ENCODE results near the gene EIF4G3.
"Not testable (repeated sequence)": the region's sequence is repeated elsewhere in the genome, so short reads cannot be mapped to it uniquely, and the experiment has no call there.

The EIF4G3 gene

DNA sequence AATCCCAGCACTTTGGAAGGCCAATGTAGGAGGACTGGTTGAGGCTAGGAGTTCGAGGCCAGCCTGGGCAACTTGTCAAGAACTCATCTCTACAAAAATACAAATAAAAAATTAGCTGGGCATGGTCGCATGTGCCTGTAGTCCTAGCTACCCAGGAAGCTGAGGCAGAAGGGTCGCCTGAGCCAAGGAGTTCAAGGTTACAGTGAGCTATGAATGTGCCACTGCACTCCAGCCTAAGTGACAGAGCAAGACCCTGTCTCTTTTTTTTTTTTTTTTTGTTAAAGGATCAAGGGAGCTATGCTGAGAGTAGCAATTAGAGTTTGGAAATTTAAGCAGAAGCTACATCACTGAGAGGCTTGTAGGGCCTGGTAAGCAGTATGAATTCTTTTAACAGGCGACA is 70.9 kb downstream of the EIF4G3 start:
- ATAC-seq (no peak), DNase-seq (no peak)

DNA sequence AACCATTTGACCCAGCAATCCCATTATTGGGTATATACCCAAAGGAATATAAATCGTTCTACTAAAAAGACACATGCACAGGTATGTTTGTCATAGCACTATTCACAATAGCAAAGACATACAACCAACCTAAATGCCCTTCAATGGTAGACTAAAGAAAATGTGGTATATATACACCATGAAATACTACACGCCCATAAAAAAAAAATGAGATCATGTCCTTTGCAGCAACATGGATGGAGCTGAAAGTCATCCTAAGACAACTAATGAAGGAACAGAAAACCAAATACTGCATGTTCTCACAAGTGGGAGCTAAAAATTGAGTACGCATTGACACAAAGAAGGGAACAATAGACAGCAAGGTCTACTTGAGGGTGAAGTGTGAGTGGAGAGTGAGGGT is 72.0 kb downstream of the EIF4G3 start:
- ATAC-seq = no peak

DNA sequence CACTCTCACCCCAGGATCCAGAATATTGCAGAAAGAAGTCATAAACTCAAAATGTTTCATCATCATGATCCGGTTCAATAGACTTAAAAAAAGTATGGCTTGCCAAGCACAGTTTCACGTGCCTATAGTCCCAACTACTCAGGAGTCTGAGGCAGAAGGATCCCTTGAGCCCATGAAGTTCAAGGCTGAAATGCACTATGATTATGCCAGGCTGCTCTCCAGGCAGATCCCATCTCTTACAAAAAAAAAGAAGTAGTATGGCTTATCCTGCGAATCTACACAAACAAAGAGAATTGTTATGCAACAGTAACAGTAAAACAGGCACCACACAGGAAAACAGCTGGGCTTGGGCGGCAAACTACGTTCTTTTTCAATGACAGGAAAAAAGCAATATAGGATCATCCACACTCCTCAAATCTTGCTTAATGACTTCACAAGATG is 76.2 kb downstream of the EIF4G3 start:
- DNase-seq = no peak
- ATAC-seq = no peak

More for the DNA sequence above, 72.0 kb downstream of the EIF4G3 start:
- no peak for DNase-seq

DNA sequence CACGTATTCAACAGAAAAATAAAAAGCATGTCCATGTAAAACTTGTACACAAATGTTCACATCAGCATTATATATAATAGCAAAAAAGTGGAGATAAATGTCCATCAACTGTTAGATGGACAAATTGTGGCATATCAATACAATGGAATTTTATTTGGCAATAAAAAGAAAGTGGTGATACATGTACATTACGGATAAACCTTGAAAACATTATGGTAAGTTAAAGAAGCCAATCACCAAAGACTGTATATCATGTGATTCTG is 76.9 kb downstream of the EIF4G3 start:
- ATAC-seq (no peak), DNase-seq (no peak)

DNA sequence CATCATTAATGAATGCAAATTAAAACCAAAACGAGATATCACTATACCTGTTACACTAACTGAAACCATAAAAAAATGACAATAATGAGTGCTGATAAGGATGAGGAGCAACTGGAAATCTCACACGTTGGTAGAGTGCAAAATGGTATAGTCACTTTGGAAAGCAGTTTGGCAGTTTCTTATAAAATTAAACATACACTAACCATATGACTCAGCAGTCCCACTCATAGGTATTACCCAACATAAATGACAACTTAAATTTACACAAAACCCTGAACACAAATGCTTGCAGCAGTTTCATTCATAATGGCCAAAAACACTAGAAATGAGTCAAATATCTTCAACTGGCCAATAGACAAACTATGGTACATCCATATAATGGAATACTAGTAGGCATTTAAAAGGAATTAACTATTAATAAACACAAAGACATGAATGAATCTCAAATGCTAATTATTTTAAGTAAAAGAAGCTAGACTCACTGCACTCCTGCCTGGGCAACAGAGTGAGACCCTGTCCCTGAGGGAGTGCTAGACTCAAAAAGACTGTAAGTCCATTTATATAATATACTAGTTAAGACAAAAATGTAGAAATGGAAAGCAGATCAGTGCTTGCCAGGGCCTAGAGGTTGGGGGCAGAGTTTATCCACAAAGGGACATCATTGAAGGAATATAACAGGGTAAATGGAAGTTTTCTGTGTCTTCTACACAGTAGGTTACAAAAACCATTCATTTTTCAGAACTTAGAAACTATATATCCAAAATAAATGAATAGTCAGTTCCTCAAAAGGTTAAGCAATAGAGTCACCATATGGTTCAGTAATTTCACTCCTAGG is 77.4 kb downstream of the EIF4G3 start:
- DNase-seq = no peak
- ATAC-seq = no peak

DNA sequence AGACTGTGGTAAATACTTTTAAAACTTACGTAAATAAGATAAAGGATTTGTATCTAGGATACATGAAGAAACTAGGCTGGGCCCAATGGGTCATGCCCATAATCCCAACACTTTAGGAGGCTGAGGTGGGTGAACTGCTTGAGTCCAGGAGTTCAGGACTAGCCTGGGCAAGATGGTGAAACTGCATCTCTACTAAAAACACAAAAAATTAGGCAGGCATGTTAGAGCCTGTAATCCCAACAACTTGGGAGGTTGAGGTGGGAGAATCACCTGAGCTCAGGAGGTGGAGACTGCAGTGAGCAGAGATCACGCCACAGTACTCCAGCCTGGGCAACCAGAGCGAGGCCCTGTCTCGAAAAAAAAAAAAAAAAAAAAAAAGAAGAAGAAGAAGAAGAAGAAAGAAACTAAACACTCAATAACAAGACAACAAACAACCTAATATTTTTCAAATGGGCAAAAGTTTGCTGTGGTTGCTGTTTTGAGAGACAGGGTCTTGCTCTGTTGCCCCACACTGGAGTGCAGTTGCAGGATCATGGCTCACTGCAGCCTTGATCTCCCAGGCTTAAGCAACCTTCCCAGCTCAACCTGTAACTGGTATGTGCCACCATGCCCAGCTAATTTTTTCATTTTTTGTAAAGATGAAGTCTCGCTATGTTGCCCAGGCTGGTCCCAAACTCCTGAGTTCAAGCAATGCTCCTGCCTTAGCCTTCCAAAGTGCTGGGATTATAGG is 78.3 kb downstream of the EIF4G3 start:
- ATAC-seq (no peak), DNase-seq (no peak)

DNA sequence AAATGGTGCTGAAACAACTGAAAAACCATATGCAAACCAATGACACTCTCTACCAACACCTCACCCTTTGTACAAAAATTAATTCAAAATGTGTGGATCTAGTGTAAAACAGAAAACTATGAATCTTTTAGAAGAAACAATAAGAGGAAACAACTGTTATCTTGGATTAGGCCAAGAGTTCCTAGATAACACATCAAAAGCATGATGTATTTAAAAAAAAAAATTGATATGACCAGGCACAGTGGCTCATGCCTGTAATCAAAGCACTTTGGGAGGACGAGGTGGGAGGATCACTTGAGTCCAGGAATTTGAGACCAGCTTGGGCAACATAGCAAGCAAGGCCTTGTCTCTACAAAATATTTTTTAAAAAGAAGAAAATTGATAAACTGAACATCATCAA is 79.0 kb downstream of the EIF4G3 start:
- DNase-seq (no peak), ATAC-seq (no peak)

DNA sequence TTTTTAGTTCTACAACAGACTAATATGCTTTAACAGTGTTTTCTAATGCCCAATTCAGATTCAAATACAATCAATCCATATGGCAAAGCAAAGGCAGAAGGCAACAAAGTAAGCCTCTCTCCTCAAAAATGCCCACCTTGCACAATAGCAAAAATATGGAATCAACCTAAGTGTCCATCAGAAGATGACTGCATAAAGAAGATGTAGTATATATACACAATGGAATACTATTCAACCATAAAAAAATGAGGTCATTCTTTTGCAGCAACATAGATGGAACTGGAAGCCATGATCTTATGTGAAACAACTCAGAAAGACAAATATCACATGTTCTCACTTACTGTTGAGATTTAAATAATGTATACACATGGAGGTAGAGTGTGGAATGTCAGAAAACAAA is 80.7 kb downstream of the EIF4G3 start:
- ATAC-seq (no peak), DNase-seq (no peak)

DNA sequence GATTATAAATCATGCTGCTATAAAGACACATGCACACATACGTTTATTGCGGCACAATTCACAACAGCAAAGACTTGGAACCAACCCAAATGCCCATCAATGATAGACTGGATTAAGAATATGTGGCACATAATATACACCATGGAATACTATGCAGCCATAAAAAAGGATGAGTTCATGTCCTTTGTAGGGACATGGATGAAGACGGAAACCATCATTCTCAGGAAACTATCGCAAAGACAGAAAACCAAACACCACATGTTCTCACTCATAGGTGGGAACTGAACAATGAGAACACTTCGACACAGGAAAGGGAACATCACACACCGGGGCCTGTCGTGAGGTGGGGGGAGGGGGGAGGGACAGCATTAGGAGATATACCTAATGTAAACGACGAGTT is 82.4 kb downstream of the EIF4G3 start:
- ATAC-seq, DNase-seq: not testable (repeated sequence)

DNA sequence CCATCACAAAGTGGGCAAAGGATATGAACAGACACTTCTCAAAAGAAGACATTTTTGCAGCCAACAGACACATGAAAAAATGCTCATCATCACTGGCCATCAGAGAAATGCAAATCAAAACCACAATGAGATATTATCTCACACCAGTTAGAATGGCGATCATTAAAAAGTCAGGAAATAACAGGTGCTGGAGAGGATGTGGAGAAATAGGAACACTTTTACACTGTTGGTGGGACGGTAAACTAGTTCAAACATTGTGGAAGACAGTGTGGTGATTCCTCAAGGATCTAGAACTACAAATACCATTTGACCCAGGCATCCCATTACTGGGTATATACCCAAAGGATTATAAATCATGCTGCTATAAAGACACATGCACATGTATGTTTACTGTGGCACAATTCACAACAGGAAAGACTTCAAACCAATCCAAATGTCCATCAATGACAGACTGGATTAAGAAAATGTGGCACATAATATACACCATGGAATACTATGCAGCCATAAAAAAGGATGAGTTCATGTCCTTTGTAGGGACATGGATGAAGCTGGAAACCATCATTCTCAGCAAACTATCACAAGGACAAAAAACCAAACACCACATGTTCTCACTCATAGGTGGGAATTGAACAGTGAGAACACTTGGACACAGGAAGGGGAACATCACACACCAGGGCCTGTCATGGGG is 83.3 kb downstream of the EIF4G3 start:
- not testable (repeated sequence) for ATAC-seq, DNase-seq

DNA sequence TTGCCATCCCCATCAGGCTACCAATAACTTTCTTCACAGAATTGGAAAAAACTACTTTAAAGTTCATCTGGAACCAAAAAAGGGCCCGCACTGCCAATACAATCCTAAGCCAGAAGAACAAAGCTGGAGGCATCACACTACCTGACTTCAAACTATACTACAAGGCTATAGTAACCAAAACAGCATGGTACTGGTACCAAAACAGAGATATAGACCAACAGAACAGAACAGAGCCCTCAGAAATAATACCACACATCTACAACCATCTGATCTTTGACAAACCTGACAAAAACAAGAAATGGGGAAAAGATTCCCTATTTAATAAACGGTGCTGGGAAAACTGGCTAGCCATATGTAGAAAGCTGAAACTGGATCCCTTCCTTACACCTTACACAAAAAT is 84.2 kb downstream of the EIF4G3 start:
- ATAC-seq = not testable (repeated sequence)

DNA sequence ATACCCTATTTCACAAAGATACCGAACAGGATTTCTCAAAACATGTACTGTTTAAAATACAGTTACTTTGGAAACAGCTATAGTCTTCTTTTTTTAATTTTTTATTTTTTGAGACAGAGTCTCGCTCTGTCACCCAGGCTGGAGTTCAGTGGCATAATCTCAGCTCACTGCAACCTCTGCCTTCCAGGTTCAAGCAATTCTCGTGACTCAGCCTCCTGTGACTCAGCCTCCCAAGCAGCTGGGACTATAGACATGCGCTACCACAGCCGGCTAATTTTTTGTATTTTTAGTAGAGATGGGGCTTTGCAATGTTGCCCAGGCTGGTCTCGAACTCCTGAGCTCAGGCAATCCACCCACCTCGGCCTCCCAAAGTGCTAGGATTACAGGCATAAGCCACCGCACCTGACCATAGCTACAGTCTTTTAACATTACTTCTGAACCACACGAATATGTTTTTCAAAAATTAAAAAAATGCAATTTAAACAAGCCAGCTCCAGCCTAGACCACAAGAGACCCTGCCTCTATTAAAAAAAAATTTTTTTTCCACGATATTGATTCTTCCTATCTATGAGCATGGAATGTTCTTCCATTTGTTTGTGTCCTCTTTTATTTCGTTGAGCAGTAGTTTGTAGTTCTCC is 85.5 kb downstream of the EIF4G3 start:
- ATAC-seq, DNase-seq: not testable (repeated sequence)

More for the DNA sequence above, 84.2 kb downstream of the EIF4G3 start:
- DNase-seq = not testable (repeated sequence)

DNA sequence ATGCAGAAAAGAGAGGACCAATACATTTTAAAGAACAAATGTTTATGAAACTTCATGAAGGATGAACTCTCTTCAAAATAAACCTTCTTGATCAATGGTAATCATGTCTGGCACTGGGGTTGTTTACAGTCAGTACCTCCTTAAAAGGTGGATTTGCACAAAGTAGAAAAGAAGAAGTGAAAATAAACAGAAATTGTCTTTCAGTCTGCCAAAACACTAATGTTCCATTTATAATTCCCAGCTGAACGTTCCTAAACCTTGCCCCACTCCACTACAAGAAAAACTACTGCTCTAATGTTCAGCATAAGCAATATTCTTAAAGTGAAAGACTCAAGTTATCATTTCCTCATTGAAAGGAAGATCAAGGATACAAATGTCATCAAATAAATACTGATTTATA is 86.2 kb downstream of the EIF4G3 start:
- no peak for DNase-seq
- no peak for ATAC-seq

DNA sequence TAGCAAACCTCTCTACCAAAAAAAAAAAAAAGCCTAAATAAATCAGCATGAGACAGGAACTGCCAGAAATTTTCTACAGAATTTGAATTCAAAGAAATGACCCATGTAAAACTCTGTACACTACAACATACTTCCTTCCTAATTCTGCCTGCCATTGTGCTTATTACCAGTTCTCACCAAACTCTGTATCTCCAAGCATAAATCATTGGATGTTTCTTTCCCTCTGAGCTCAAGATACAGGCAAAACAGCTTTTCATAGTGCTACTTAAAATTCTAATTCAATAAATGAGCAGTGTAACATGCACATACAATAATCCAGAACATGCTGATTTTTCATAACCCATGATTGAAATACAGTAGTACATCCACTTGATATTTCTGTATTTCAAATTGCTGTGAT is 87.0 kb downstream of the EIF4G3 start:
- no peak for ATAC-seq

DNA sequence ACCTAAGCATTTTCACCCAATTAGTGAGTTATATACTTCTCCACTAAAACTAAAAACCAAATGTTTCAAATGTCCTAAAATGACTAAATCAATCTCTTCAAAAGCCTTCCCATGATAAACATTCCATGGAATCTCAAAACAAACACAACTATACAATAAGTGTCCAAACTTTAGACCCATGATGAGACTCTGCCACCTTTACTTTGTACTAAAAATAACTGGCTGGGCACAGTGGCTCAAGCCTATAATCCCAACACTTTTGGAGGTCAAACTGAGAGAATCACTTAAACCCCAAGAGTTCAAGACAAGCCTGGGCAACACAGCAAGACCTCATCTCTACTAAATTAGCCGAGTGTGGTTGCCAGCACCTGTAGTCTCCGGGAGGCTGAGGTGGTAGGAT is 87.4 kb downstream of the EIF4G3 start:
- ATAC-seq (no peak), DNase-seq (no peak)

More for the DNA sequence above, 87.0 kb downstream of the EIF4G3 start:
- no peak for DNase-seq

DNA sequence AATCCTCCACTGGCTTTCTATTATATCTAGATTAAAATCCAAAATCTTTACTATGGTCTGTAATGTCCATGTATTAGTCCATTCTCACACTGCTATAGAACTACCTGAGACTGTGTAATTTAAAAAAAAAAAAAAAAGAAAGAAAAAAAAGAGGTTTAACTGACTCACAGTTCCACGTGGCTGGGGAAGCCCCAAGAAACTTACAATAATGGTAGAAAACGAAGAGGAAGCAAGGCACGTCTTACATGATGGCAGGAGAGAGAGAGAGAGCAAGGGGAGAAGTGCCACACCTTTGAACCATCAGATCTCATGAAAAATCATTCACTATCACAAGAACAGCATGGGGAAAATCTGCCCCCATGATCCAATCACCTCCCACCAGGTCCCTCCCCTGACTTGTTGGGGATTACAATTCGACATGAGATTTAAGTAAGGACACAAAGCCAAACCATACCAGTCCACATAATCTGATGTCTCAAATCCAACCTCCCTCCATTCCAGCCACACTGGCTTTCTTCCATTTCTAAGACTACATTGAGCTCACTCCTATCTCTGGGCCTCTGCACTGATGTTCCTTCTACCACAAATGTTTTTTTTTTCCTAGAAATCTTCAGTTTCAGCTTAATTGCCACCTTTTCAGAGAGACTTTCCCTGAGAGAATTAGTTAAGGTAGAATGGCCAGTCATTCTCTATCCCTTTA is 92.4 kb downstream of the EIF4G3 start:
- DNase-seq = no peak
- no peak for ATAC-seq

DNA sequence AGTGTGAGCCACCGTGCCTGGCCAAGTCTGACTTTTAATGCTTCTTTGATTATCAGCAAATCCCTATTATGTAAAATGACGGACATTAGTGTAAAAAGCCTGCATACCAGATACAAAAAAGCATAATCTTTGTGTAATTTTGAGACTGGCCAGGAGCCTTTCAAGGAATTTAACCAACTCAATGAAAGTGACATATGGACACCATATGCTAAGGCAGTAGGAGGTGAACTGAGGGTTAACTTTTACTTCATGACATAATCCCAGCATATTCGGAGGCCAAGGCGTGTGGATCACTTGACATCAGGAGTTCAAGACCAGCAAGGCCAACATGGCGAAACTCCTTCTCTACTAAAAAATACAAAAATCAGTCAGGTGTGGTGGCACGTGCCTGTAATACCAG is 94.6 kb downstream of the EIF4G3 start:
- ATAC-seq (no peak), DNase-seq (no peak)

DNA sequence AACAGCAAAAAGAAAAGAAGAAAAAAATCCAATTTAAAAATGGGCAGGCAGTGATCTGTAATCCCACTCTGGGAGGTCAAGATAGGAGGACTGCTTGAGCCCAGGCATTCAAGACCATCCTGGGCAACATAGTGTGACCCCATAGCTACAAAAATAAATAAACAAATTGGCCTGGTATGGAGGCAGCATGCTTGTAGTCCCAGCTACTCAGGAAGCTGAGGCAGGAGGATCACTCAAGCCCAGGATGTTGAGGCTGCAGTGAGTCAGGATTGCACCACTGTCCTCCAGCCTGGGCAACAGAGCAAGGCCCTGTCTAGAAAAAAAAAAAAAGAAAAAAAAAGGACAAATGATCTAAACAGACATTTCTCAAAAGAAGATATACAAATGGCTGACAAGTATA is 99.6 kb downstream of the EIF4G3 start:
- ATAC-seq (no peak), DNase-seq (no peak)

DNA sequence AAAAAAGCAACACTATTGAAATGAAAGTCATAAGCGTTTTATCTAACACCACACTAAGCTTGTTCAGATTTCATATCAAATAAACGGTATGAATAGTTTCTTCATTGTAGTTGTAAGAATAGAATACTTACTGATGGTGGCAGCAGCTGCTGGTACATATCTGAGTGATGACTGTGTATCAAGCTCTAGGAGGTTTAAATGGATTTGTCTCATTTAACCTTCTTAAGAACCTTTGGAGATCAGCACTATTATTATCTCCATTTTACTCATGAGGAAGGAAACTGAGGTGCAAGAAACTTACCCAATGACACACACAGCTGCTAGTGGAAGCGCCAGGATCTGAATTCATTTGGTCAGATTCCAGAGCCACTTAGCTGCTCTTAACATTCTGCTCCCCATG is 104.0 kb downstream of the EIF4G3 start:
- ATAC-seq = no peak
- DNase-seq = no peak

DNA sequence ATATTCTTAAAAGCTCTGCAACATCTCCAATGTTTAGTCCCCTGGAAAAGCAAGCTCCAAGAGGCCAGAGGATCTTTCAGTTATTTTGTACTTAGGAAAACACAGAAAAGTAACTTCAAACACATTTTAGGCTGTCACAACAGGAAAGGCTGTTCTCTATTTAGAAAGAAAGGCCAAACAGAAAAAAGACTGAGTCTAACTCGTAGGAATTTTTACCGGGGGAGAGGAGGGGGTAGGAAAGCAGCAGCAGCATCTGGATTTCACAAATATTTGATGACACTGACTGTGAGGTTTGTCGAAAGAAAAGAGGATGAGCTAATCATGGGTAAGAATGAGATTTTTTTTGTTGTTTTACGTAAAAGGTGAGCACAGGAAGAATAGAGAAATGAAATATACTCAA is 107.1 kb downstream of the EIF4G3 start:
- DNase-seq = no peak
- ATAC-seq = no peak

DNA sequence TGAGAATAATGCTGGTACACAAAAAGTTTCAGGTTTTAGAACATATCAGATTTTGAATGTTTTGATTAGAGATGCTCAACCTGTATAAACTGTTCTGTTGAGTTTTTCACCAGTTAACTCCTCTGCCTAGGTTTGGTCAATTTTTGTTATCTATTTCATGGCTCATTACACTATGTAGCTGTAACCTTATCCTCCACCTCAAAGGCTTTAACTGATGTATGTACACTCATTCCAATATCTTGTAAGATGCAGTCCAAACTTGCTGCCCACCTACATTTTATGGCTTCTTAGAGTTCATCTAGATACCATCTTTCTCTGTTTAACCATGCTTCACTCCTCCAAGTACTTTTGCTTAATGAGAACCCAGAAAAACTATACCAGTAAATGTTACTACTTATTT is 107.8 kb downstream of the EIF4G3 start:
- DNase-seq (no peak), ATAC-seq (no peak)

All from stimulated activated naive CD8-positive, alpha-beta T cell treated with anti-CD3 and anti-CD28 coated beads, Interleukin-15, Interleukin-2, amounts not matched to agents 100 U/mL and 50 U/mL, for 24 hours (primary cell).